ENCODE results near the gene SPINK5. TPM values are rescaled to one million over a fixed set of nuclear protein-coding genes. Genes with fewer than 3 reads are reported as not detected.

Gene SPINK5, protein sequence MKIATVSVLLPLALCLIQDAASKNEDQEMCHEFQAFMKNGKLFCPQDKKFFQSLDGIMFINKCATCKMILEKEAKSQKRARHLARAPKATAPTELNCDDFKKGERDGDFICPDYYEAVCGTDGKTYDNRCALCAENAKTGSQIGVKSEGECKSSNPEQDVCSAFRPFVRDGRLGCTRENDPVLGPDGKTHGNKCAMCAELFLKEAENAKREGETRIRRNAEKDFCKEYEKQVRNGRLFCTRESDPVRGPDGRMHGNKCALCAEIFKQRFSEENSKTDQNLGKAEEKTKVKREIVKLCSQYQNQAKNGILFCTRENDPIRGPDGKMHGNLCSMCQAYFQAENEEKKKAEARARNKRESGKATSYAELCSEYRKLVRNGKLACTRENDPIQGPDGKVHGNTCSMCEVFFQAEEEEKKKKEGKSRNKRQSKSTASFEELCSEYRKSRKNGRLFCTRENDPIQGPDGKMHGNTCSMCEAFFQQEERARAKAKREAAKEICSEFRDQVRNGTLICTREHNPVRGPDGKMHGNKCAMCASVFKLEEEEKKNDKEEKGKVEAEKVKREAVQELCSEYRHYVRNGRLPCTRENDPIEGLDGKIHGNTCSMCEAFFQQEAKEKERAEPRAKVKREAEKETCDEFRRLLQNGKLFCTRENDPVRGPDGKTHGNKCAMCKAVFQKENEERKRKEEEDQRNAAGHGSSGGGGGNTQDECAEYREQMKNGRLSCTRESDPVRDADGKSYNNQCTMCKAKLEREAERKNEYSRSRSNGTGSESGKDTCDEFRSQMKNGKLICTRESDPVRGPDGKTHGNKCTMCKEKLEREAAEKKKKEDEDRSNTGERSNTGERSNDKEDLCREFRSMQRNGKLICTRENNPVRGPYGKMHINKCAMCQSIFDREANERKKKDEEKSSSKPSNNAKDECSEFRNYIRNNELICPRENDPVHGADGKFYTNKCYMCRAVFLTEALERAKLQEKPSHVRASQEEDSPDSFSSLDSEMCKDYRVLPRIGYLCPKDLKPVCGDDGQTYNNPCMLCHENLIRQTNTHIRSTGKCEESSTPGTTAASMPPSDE
- 3.0 TPM in 2 replicates for total RNA-seq
- 2.6 and 4.4 TPM in 2 replicates for polyA plus RNA-seq

DNA sequence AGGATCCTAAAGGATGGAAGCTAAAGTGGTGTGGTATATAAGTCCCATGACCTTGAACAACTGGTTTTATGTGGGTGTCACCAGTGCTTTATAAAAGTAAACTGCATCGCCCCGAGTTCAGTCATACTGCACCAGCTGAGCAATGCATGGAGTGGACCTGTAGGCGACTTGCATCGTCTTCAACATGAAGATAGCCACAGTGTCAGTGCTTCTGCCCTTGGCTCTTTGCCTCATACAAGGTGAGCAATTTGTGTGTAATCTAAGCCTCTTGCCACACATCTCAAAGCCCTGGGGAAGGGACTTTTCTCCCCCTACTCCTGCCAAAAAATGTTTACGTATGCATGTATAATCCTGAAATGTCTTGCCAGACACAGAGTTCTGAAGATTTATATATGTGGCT lies at the start of gene SPINK5:
SPINK5 (plus strand) TSS at position 120 of the 400 bp plus-strand sequence; CDS start at position 185, 65 bp downstream.
- Histone ChIP-seq H3K79me2 (no peaks in the 10 kb centered on the region), H3K36me3 (replicated peaks; ENCODE audit: insufficient read depth, low read depth) (no peaks in the 10 kb centered on the region), H3K9me2 (replicated peaks; ENCODE audit: insufficient read depth) (no peaks in the 10 kb centered on the region), H3K4me3 (no peak within 1 kb of the TSS), H3K9me3 (ENCODE audit: low read depth) (no peaks in the 10 kb centered on the region), H3K27ac (no peak within 1 kb of the TSS), H3K4me2 (no peak within 1 kb of the TSS), H3K27me3 (no peaks in the 10 kb centered on the region), H2AFZ (no peak within 1 kb of the TSS), H4K20me1 (ENCODE audit: insufficient read depth, poor library complexity, severe bottlenecking) (no peaks in the 10 kb centered on the region), H3K4me1 (ENCODE audit: insufficient read depth) (no peaks in the 10 kb centered on the region)
- WGBS (ENCODE audit: low lambda C conversion rate, missing lambda C conversion rate) = 93% methylated on average over 5 of the region's 5 CpGs
- no peak for TF ChIP-seq EZH2 (IDR thresholded peaks at IDR 0.05; ENCODE audit: borderline replicate concordance)
- no peak for TF ChIP-seq CTCF (IDR thresholded peaks at IDR 0.05; ENCODE audit: poor library complexity)
- TF ChIP-seq EZH2phosphoT487 (IDR thresholded peaks at IDR 0.05; ENCODE audit: low read depth, severe bottlenecking, unreplicated experiment) = no peak
- no peak for DNase-seq (ENCODE audit: low spot score)

GRCh38 chr5:148014276-148014675 lies 49.5 kb upstream of the SPINK5 start:
- no peaks in the 10 kb centered on the region for H3K79me2 ChIP-seq
- no peak overlapping the region for H3K4me3 ChIP-seq
- no peak overlapping the region for H3K4me2 ChIP-seq
- TF ChIP-seq EZH2phosphoT487 (IDR thresholded peaks at IDR 0.05; ENCODE audit: low read depth, severe bottlenecking, unreplicated experiment) (no peak), EZH2 (IDR thresholded peaks at IDR 0.05; ENCODE audit: borderline replicate concordance) (no peak), CTCF (IDR thresholded peaks at IDR 0.05; ENCODE audit: poor library complexity) (no peak)
- WGBS (ENCODE audit: low lambda C conversion rate, missing lambda C conversion rate) = 92% methylated on average over 3 of the region's 3 CpGs
- no peaks in the 10 kb centered on the region for H4K20me1 ChIP-seq (ENCODE audit: insufficient read depth, poor library complexity, severe bottlenecking)
- no peaks in the 10 kb centered on the region for H3K9me2 ChIP-seq (replicated peaks; ENCODE audit: insufficient read depth)
- H3K9me3 ChIP-seq (ENCODE audit: low read depth) = no peaks in the 10 kb centered on the region
- DNase-seq (ENCODE audit: low spot score) = no peak
- H3K27ac ChIP-seq = no peak overlapping the region
- no peaks in the 10 kb centered on the region for H3K36me3 ChIP-seq (replicated peaks; ENCODE audit: insufficient read depth, low read depth)
- no peaks in the 10 kb centered on the region for H3K4me1 ChIP-seq (ENCODE audit: insufficient read depth)
- no peak overlapping the region for H2AFZ ChIP-seq
- H3K27me3 ChIP-seq = no peaks in the 10 kb centered on the region

- H2AFZ ChIP-seq = no peak overlapping the region
- no peaks in the 10 kb centered on the region for H4K20me1 ChIP-seq (ENCODE audit: insufficient read depth, poor library complexity, severe bottlenecking)
- H3K27ac ChIP-seq = no peak overlapping the region
- no peaks in the 10 kb centered on the region for H3K4me1 ChIP-seq (ENCODE audit: insufficient read depth)
- no peaks in the 10 kb centered on the region for H3K27me3 ChIP-seq
- H3K79me2 ChIP-seq = no peaks in the 10 kb centered on the region
- H3K4me2 ChIP-seq = no peak overlapping the region
- no peaks in the 10 kb centered on the region for H3K9me3 ChIP-seq (ENCODE audit: low read depth)
- TF ChIP-seq CTCF (IDR thresholded peaks at IDR 0.05; ENCODE audit: poor library complexity) (no peak), EZH2phosphoT487 (IDR thresholded peaks at IDR 0.05; ENCODE audit: low read depth, severe bottlenecking, unreplicated experiment) (no peak), EZH2 (IDR thresholded peaks at IDR 0.05; ENCODE audit: borderline replicate concordance) (no peak)
- no peak overlapping the region for H3K4me3 ChIP-seq
- H3K36me3 ChIP-seq (replicated peaks; ENCODE audit: insufficient read depth, low read depth) = no peaks in the 10 kb centered on the region
- no peak for DNase-seq (ENCODE audit: low spot score)
- 91% methylated on average over 3 of the region's 3 CpGs for WGBS (ENCODE audit: low lambda C conversion rate, missing lambda C conversion rate)
- H3K9me2 ChIP-seq (replicated peaks; ENCODE audit: insufficient read depth) = no peaks in the 10 kb centered on the region
These were observed 43.4 kb upstream of the SPINK5 start for GRCh38 chr5:148020257-148020988.

Measured in hepatocyte (in vitro differentiated cells).